Measurements from ENCODE around the gene BCAS3. TPM values are rescaled to one million over a fixed set of nuclear protein-coding genes. Genes with fewer than 3 reads are reported as not detected.
"Not testable (repeated sequence)": the region's sequence is repeated elsewhere in the genome, so short reads cannot be mapped to it uniquely, and the experiment has no call there.

The BCAS3 gene
- total RNA-seq, 3 donors from 2014 or later: 21.6 to 33.4 (median 32.1) TPM

GRCh38 chr17:60969500-60970037 lies 291.9 kb downstream of the BCAS3 start:
- H3K4me3 ChIP-seq: no peak overlapping the region
- no peaks in the 10 kb centered on the region for H3K36me3 ChIP-seq (ENCODE audit: low read depth)
- no peak for TF ChIP-seq CTCF (IDR thresholded peaks at IDR 0.05)
- no peak for DNase-seq
- intact Hi-C loops (cut with DNase I, micrococcal nuclease): no loop called here
- H3K4me1 ChIP-seq (ENCODE audit: low read depth): no peaks in the 10 kb centered on the region
- ATAC-seq: no peak
- no peaks in the 10 kb centered on the region for H3K9me3 ChIP-seq

GRCh38 chr17:60970741-60971140 lies 293.1 kb downstream of the BCAS3 start:
- TF ChIP-seq CTCF (IDR thresholded peaks at IDR 0.05): no peak
- no peak for ATAC-seq
- Histone ChIP-seq H3K9me3 (no peaks in the 10 kb centered on the region), H3K4me3 (no peak overlapping the region), H3K36me3 (ENCODE audit: low read depth) (no peaks in the 10 kb centered on the region), H3K4me1 (ENCODE audit: low read depth) (no peaks in the 10 kb centered on the region)
- DNase-seq: no peak
- intact Hi-C loops (cut with DNase I, micrococcal nuclease): no loop called here

- Histone ChIP-seq H3K4me3 (no peak overlapping the region), H3K4me1 (ENCODE audit: low read depth) (no peaks in the 10 kb centered on the region), H3K9me3 (no peaks in the 10 kb centered on the region), H3K36me3 (ENCODE audit: low read depth) (no peaks in the 10 kb centered on the region)
- peak; percentile 63 for ATAC-seq
- intact Hi-C loops (cut with DNase I, micrococcal nuclease): no loop called here
- DNase-seq: peak in 1 of 3 donors; percentile 43
- peak; percentile 16 for TF ChIP-seq CTCF (IDR thresholded peaks at IDR 0.05)
These were observed 294.1 kb downstream of the BCAS3 start for GRCh38 chr17:60971515-60972369.

- H3K36me3 ChIP-seq (ENCODE audit: low read depth); H3K9me3 ChIP-seq; H3K4me3 ChIP-seq; intact Hi-C loops (cut with DNase I, micrococcal nuclease); ATAC-seq; DNase-seq; H3K4me1 ChIP-seq (ENCODE audit: low read depth): not testable (repeated sequence)
These were observed 299.2 kb downstream of the BCAS3 start for GRCh38 chr17:60976861-60977260.

GRCh38 chr17:60989379-60989778 lies 311.7 kb downstream of the BCAS3 start:
- ATAC-seq (no peak), DNase-seq (no peak)
- Histone ChIP-seq H3K4me3 (no peak overlapping the region), H3K36me3 (ENCODE audit: low read depth) (no peaks in the 10 kb centered on the region), H3K4me1 (ENCODE audit: low read depth) (no peaks in the 10 kb centered on the region), H3K9me3 (no peaks in the 10 kb centered on the region)
- intact Hi-C loops (cut with DNase I, micrococcal nuclease): no loop called here
- no peak for TF ChIP-seq CTCF (IDR thresholded peaks at IDR 0.05)

GRCh38 chr17:60989846-60990245 lies 312.2 kb downstream of the BCAS3 start:
- no peak for TF ChIP-seq CTCF (IDR thresholded peaks at IDR 0.05)
- Histone ChIP-seq H3K4me1 (ENCODE audit: low read depth) (no peaks in the 10 kb centered on the region), H3K9me3 (no peaks in the 10 kb centered on the region), H3K36me3 (ENCODE audit: low read depth) (no peaks in the 10 kb centered on the region), H3K4me3 (no peak overlapping the region)
- DNase-seq (no peak), ATAC-seq (no peak)
- intact Hi-C loops (cut with DNase I, micrococcal nuclease): loop anchor here in 1 of 2 donors (10.0 kb wide), 1 partner anchor 405 kb away; the partner anchor contains the start of gene TBX2

Measured in mucosa of descending colon (tissue), 3 donors.